ENCODE results near the gene CD82.

The CD82 gene

GRCh38 chr11:44577231-44577830 lies 11.9 kb downstream of the CD82 start:
- Histone ChIP-seq H3K4me1 (ENCODE audit: control insufficient read depth in 1 of 2, insufficient read depth in 1 of 2, low read depth in 1 of 2, low read length in 1 of 2) (peaks cover 65 to 66% of the 10 kb centered on the region in 2 experiments), H3K4me3 (ENCODE audit: low read depth in 1 of 2, low read length in 1 of 2) (no peak overlapping the region), H3K36me3 (peaks cover 18% of the 10 kb centered on the region), H3K27ac (peak overlapping the region; percentile 63), H3K27me3 (no peaks in the 10 kb centered on the region), H3K9me3 (no peaks in the 10 kb centered on the region)
- TF ChIP-seq CTCF (IDR thresholded peaks at IDR 0.05), result no peak

- H3K27ac ChIP-seq, result peak overlapping the region; percentile 63
- peaks cover 23% of the 10 kb centered on the region for H3K36me3 ChIP-seq
- TF ChIP-seq CTCF (IDR thresholded peaks at IDR 0.05), result no peak
These were observed 12.8 kb downstream of the CD82 start for GRCh38 chr11:44578279-44578678.

GRCh38 chr11:44579302-44579761 lies 13.9 kb downstream of the CD82 start:
- peaks cover 45 to 47% of the 10 kb centered on the region in 2 experiments for H3K4me1 ChIP-seq (ENCODE audit: control insufficient read depth in 1 of 2, insufficient read depth in 1 of 2, low read depth in 1 of 2, low read length in 1 of 2)
- no peak overlapping the region for H3K4me3 ChIP-seq (ENCODE audit: low read depth in 1 of 2, low read length in 1 of 2)
- no peak for TF ChIP-seq CTCF (IDR thresholded peaks at IDR 0.05)
- peak overlapping the region; percentile 63 for H3K27ac ChIP-seq
- no peaks in the 10 kb centered on the region for H3K27me3 ChIP-seq
- H3K9me3 ChIP-seq, result no peaks in the 10 kb centered on the region
- H3K36me3 ChIP-seq, result peaks cover 23% of the 10 kb centered on the region

More at GRCh38 chr11:44578279-44578678, 12.8 kb downstream of the CD82 start:
- no peaks in the 10 kb centered on the region for H3K27me3 ChIP-seq
- H3K9me3 ChIP-seq, result no peaks in the 10 kb centered on the region
- H3K4me1 ChIP-seq (ENCODE audit: control insufficient read depth in 1 of 2, insufficient read depth in 1 of 2, low read depth in 1 of 2, low read length in 1 of 2), result peaks cover 56 to 58% of the 10 kb centered on the region in 2 experiments
- peak overlapping the region in 1 of 2 experiments; percentile 4 for H3K4me3 ChIP-seq (ENCODE audit: low read depth in 1 of 2, low read length in 1 of 2)

- TF ChIP-seq CTCF (IDR thresholded peaks at IDR 0.05), result no peak
These were observed 15.2 kb downstream of the CD82 start for GRCh38 chr11:44580701-44581100.

GRCh38 chr11:44581246-44581645 lies 15.8 kb downstream of the CD82 start:
- peaks cover 33% of the 10 kb centered on the region for H3K36me3 ChIP-seq
- H3K4me3 ChIP-seq (ENCODE audit: low read depth in 1 of 2, low read length in 1 of 2), result no peak overlapping the region
- no peaks in the 10 kb centered on the region for H3K9me3 ChIP-seq
- H3K27ac ChIP-seq, result no peak overlapping the region
- peaks cover 32 to 35% of the 10 kb centered on the region in 2 experiments for H3K4me1 ChIP-seq (ENCODE audit: control insufficient read depth in 1 of 2, insufficient read depth in 1 of 2, low read depth in 1 of 2, low read length in 1 of 2)
- H3K27me3 ChIP-seq, result no peaks in the 10 kb centered on the region
- no peak for TF ChIP-seq CTCF (IDR thresholded peaks at IDR 0.05)

More at GRCh38 chr11:44580701-44581100, 15.2 kb downstream of the CD82 start:
- H3K4me1 ChIP-seq (ENCODE audit: control insufficient read depth in 1 of 2, insufficient read depth in 1 of 2, low read depth in 1 of 2, low read length in 1 of 2), result peaks cover 35% of the 10 kb centered on the region in 2 experiments
- no peaks in the 10 kb centered on the region for H3K27me3 ChIP-seq
- peaks cover 32% of the 10 kb centered on the region for H3K36me3 ChIP-seq
- no peak overlapping the region for H3K4me3 ChIP-seq (ENCODE audit: low read depth in 1 of 2, low read length in 1 of 2)
- H3K27ac ChIP-seq, result no peak overlapping the region
- no peaks in the 10 kb centered on the region for H3K9me3 ChIP-seq
